K562 (cell line): Measurements from ENCODE around the gene STK4. TPM values are rescaled to one million over a fixed set of nuclear protein-coding genes. Genes with fewer than 3 reads are reported as not detected.

Source experiments
- CBFA2T3 ChIP-seq: fragments of 450-650 bp; IDR thresholded peaks from 2 replicates; pipeline ENCODE4 v1.6.1; 2017
- DDX20 ChIP-seq: fragments of 450-650 bp; IDR thresholded peaks from 2 replicates; pipeline ENCODE4 v1.6.1; 2016; ENCODE audit warnings: missing genetic modification characterization, low read depth, mild to moderate bottlenecking, missing compliant biosample characterization, moderate library complexity
- HINFP ChIP-seq: fragments of 450-650 bp; conservative IDR thresholded peaks from 2 replicates; pipeline ENCODE4 v1.6.1; 2016; ENCODE audit warnings: missing genetic modification characterization, low read depth, mild to moderate bottlenecking, control low read depth, missing compliant biosample characterization
- SOX6 ChIP-seq: fragments of 450-650 bp; IDR thresholded peaks from 2 replicates; pipeline ENCODE4 v1.6.1; 2014; ENCODE audit warnings: mild to moderate bottlenecking
- SRSF7 ChIP-seq: fragments of 200-400 bp; formaldehyde crosslinking; optimal IDR thresholded peaks from 2 replicates; pipeline ENCODE3; 2017; ENCODE audit warnings: mild to moderate bottlenecking, low read depth, low read length
- ZNF316 ChIP-seq: fragments of 450-650 bp; IDR thresholded peaks from 2 replicates; pipeline ENCODE4 v1.6.1; 2016
- ZNF445 ChIP-seq: fragments of 250-450 bp; sonication (Bioruptor Pico); IDR thresholded peaks from 2 replicates; pipeline ENCODE4 v1.4.0; 2020; ENCODE audit warnings: low read depth, mild to moderate bottlenecking, moderate library complexity
- ZNF717 ChIP-seq: fragments of 250-450 bp; sonication (Bioruptor Pico); IDR thresholded peaks from 2 replicates; pipeline ENCODE4 v1.5.0; 2021
- polyA plus RNA-seq, 8 experiments: library from polyadenylated mRNA; depleted of rRNA in 4 of 8; stranded (reverse) in 5 of 8; unstranded in 3 of 8; fragments of >200 nt; fragmentation: Nextera tagmentation in 2 of 8; fragmentation: Illumina TruSeq in 1 of 8; extraction: Ambion mirVana in 2 of 8; extraction: Trizol in 1 of 8; gene quantifications; 2 replicates each; pipeline versions ENCODE4 v1.2.1 to v1.2.3, GENCODE V29; 2011 to 2014; ENCODE audit warnings: inconsistent platforms in 1 of 8, missing spikeins in 1 of 8
- total RNA-seq, 7 experiments: library from RNA; depleted of rRNA in 6 of 7; stranded (reverse); fragments of >200 nt in 6 of 7; fragmentation: Illumina TruSeq in 2 of 7; extraction: Trizol in 2 of 7; gene quantifications; 2 replicates each; pipeline versions ENCODE4 v1.2.1 to v1.2.3, GENCODE V29; 2011 to 2021; ENCODE audit warnings: low replicate concordance in 1 of 7
- TF ChIP-seq, protein P1 (sequence below): IDR thresholded peaks from 2 replicates; pipeline ENCODE4 v1.6.1; 2012; ENCODE audit warnings: low read depth, low read length, improper control_type of control experiment, borderline replicate concordance
- TF ChIP-seq, protein P2 (sequence below): IDR thresholded peaks from 2 replicates; pipeline ENCODE4 v1.6.1; 2014; ENCODE audit warnings: antibody characterized with exemption

STK4 gene
- total and polyA plus RNA-seq, 9 of the 15 experiments (the other 6 are each of a cell fraction or from before 2014, with no cell fraction given): 11.9 to 30.6 (median 22.2) TPM

DNA sequence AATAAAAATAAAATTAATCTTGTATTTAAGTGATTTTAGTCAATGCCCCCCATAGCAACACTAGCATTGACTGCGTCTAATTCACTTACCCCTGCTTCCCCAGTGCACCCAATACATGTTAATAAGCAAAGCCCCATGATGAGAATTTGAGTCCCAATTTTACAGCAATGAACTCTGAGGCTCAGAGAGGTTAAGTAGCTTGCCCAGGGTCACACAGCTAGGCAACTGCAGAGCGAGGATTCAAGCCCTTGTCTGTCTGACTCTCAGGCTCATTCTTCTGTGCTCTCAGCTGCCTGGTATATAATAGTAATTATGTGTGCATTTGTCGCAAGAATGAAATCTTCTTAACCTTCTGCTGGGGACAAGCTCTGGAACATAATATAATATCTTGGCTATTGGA lies 48.0 kb upstream of the STK4 start (continued):
- TF ChIP-seq, protein P1, sequence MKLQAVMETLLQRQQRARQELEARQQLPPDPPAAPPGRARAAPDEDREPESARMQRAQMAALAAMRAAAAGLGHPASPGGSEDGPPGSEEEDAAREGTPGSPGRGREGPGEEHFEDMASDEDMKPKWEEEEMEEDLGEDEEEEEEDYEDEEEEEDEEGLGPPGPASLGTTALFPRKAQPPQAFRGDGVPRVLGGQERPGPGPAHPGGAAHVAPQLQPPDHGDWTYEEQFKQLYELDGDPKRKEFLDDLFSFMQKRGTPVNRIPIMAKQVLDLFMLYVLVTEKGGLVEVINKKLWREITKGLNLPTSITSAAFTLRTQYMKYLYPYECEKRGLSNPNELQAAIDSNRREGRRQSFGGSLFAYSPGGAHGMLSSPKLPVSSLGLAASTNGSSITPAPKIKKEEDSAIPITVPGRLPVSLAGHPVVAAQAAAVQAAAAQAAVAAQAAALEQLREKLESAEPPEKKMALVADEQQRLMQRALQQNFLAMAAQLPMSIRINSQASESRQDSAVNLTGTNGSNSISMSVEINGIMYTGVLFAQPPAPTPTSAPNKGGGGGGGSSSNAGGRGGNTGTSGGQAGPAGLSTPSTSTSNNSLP: no peak
- TF ChIP-seq HINFP (tag) (no peak), ZNF316 (no peak), ZNF717 (CRISPR knock-in tag) (no peak), SOX6 (no peak), DDX20 (no peak), CBFA2T3 (no peak), ZNF445 (CRISPR knock-in tag) (no peak), SRSF7 (no peak)
- TF ChIP-seq, protein P2, sequence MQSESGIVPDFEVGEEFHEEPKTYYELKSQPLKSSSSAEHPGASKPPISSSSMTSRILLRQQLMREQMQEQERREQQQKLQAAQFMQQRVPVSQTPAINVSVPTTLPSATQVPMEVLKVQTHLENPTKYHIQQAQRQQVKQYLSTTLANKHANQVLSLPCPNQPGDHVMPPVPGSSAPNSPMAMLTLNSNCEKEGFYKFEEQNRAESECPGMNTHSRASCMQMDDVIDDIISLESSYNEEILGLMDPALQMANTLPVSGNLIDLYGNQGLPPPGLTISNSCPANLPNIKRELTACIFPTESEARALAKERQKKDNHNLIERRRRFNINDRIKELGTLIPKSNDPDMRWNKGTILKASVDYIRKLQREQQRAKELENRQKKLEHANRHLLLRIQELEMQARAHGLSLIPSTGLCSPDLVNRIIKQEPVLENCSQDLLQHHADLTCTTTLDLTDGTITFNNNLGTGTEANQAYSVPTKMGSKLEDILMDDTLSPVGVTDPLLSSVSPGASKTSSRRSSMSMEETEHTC: no peak
